Stomach smooth muscle (tissue), 2 donors: ENCODE results near the gene ZNF33B.

Experiments
- H3K27ac ChIP-seq: one replicate; pipeline ENCODE4 v1.7.0; 2013; ENCODE audit warnings: mild to moderate bottlenecking, low read length, inconsistent platforms
- H3K27me3 ChIP-seq, 2 donors: one replicate each; pipeline ENCODE4 v1.7.0; 2013; ENCODE audit warnings: low read length in 2 of 2; ENCODE audit not compliant: insufficient read depth in 2 of 2, control insufficient read depth in 1 of 2
- H3K36me3 ChIP-seq, 2 donors: one replicate each; pipeline ENCODE4 v1.7.0; 2013; ENCODE audit warnings: low read length in 2 of 2; ENCODE audit not compliant: control insufficient read depth in 2 of 2, insufficient read depth in 2 of 2
- H3K4me1 ChIP-seq: one replicate; pipeline ENCODE4 v1.7.0; 2013; ENCODE audit warnings: low read length; ENCODE audit not compliant: control insufficient read depth, insufficient read depth
- H3K4me3 ChIP-seq, 2 donors: one replicate each; pipeline ENCODE4 v1.7.0; 2013; ENCODE audit warnings: low read length in 2 of 2
- H3K9ac ChIP-seq, 2 donors: one replicate each; pipeline ENCODE4 v1.7.0; 2013; ENCODE audit warnings: low read length in 2 of 2, mild to moderate bottlenecking in 1 of 2
- H3K9me3 ChIP-seq, 2 donors: one replicate each; pipeline ENCODE4 v1.7.0; 2013; ENCODE audit warnings: low read length in 2 of 2; ENCODE audit not compliant: control insufficient read depth in 2 of 2
- donor health status: healthy.
- donor health status: Pancreatic carcinoma.

Gene ZNF33B

DNA sequence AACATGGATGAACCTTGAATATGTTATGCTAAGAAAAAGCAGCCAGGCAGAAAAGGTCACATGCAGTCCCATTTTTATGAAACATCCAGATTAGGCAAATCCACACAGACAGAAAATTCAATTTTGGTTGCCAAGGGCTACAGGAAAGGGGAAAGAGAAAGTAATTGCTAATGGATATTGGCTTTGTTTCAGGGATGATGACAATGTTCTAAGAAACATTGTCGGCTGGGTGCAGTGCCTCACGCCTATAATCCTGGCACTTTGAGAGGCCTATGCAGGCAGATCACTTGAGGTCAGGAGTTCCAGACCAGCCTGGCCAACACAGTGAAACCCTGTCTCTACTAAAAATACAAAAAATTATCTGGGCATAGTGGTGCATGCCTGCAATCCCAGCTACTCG, 23.0 kb downstream of the ZNF33B start:
- Histone ChIP-seq H3K27me3 (no peaks in the 10 kb centered on the region), H3K4me1 (no peaks in the 10 kb centered on the region), H3K4me3 (no peak overlapping the region), H3K27ac (no peak overlapping the region), H3K9me3 (no peaks in the 10 kb centered on the region), H3K9ac (no peak overlapping the region), H3K36me3 (peaks cover 4 to 9% of the 10 kb centered on the region in 2 donors)

- Histone ChIP-seq H3K27me3 (no peaks in the 10 kb centered on the region), H3K36me3 (peaks cover 4 to 9% of the 10 kb centered on the region in 2 donors), H3K4me3 (no peak overlapping the region), H3K4me1 (no peaks in the 10 kb centered on the region), H3K9me3 (no peaks in the 10 kb centered on the region), H3K27ac (no peak overlapping the region), H3K9ac (no peak overlapping the region)
Observed at GRCh38 chr10:42609872-42610271, 28.5 kb downstream of the ZNF33B start.

DNA sequence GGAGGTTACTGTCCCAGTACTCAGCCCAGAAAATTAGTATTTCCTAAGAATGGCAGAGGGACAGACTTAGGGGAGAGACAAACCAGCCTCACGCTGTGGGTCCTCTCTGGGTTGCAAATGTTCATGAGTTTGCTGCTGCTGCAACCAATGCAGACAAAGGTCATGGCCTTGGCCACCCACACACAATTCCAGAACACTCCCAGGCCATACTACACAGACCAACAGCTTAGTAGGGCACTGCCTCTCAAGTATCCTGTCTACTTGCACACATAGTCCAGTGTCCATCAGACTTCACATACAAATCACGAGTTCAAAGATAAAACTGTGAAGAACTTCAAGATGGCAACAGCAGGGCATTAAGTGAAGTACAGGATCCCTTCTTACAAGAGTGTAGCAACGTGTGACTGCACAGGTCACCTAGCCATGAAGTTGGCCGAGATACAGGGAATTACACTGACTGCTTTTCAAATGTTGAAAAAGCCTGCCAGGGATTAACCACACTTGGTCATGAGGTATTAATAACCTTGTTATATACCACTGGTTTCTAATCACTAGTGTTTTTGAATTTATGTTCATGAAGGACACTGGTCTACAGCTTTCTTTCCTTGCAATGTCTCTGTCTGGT, 40.0 kb downstream of the ZNF33B start:
- no peak overlapping the region for H3K4me3 ChIP-seq
- no peak overlapping the region for H3K27ac ChIP-seq
- no peaks in the 10 kb centered on the region for H3K27me3 ChIP-seq
- no peaks in the 10 kb centered on the region for H3K4me1 ChIP-seq
- peaks cover 4 to 8% of the 10 kb centered on the region in 2 donors for H3K9me3 ChIP-seq
- H3K36me3 ChIP-seq, result peaks cover 10 to 19% of the 10 kb centered on the region in 2 donors
- no peak overlapping the region for H3K9ac ChIP-seq

GRCh38 chr10:42596196-42596595, 42.2 kb downstream of the ZNF33B start:
- Histone ChIP-seq H3K27me3 (no peaks in the 10 kb centered on the region), H3K4me3 (no peak overlapping the region), H3K4me1 (no peaks in the 10 kb centered on the region), H3K9me3 (peaks cover 13 to 14% of the 10 kb centered on the region in 2 donors), H3K36me3 (peaks cover 28 to 36% of the 10 kb centered on the region in 2 donors), H3K9ac (no peak overlapping the region), H3K27ac (no peak overlapping the region)

GRCh38 chr10:42594246-42594650, 44.1 kb downstream of the ZNF33B start:
- no peak overlapping the region for H3K4me3 ChIP-seq
- H3K4me1 ChIP-seq, result no peaks in the 10 kb centered on the region
- peaks cover 27 to 32% of the 10 kb centered on the region in 2 donors for H3K36me3 ChIP-seq
- no peak overlapping the region for H3K9ac ChIP-seq
- no peak overlapping the region for H3K27ac ChIP-seq
- H3K9me3 ChIP-seq, result peaks cover 13 to 14% of the 10 kb centered on the region in 2 donors
- no peaks in the 10 kb centered on the region for H3K27me3 ChIP-seq

DNA sequence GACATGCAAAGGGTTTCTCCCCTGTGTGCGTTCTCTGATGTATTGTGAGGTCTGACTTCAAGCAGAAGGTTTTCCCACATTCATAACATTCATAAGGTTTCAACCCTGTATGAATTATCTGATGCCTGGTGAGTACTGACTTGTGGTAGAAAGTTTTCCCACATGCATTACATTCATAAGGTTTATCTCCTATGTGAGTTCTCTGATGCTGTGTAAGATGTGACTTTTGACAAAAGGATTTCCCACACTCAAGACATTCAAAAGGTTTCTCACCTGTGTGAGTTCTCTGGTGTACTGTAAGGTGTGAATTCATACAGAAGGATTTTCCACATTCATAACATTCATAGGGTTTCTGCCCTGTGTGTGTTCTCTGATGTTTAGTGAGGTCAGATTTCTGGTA, 45.1 kb downstream of the ZNF33B start:
- no peak overlapping the region for H3K9ac ChIP-seq
- no peaks in the 10 kb centered on the region for H3K4me1 ChIP-seq
- H3K27ac ChIP-seq, result no peak overlapping the region
- no peaks in the 10 kb centered on the region for H3K27me3 ChIP-seq
- no peak overlapping the region for H3K4me3 ChIP-seq
- peaks cover 13 to 14% of the 10 kb centered on the region in 2 donors for H3K9me3 ChIP-seq
- peaks cover 31 to 35% of the 10 kb centered on the region in 2 donors for H3K36me3 ChIP-seq

DNA sequence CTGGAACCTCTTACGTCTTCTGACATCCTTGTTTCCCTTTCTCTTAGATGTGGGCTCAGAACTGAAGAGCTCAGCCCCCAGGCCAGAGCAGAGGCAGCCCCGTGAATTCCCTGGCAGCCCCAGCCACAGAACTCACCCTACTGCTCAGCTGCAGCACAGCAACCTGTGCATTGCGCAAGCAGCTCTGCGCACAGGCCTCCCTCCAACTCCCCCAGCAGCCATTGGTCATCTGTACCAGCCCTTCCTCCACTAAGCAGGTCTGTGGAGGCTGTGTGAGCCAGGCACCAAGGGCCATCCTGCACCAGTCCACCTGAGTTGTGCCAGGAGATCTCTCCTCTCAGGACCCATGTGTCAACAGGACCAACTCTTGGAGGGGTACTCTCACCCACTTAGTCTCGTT, 54.5 kb downstream of the ZNF33B start:
- H3K27me3 ChIP-seq, result no peaks in the 10 kb centered on the region
- H3K4me1 ChIP-seq, result no peaks in the 10 kb centered on the region
- H3K9me3 ChIP-seq, result peaks cover 2 to 11% of the 10 kb centered on the region in 2 donors
- no peak overlapping the region for H3K9ac ChIP-seq
- H3K4me3 ChIP-seq, result no peak overlapping the region
- H3K27ac ChIP-seq, result no peak overlapping the region
- peaks cover 3 to 10% of the 10 kb centered on the region in 2 donors for H3K36me3 ChIP-seq

DNA sequence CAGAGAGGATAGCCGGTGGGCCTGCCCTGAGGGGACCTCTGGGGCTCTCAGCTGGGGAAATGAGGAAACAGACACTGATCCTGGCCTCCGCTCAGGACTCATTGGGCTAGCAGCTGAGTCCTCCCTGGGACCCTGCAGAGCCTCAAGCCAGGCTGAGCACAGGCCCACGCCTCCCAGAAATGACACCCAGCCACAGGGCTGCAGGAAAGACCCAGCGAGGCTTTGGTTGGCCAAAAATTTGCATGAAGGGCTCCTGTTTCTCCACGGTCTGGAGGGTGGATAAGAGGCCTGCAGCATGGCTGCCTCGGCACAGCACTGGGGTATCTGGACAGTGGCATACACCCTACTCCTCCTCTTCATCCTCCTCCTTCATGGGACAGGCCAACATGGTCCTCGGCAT, 60.4 kb downstream of the ZNF33B start:
- peaks cover 2 to 4% of the 10 kb centered on the region in 2 donors for H3K9me3 ChIP-seq
- H3K27ac ChIP-seq, result no peak overlapping the region
- no peaks in the 10 kb centered on the region for H3K36me3 ChIP-seq
- H3K27me3 ChIP-seq, result peaks cover 0 to 3% of the 10 kb centered on the region in 2 donors
- no peak overlapping the region for H3K4me3 ChIP-seq
- H3K4me1 ChIP-seq, result no peaks in the 10 kb centered on the region
- no peak overlapping the region for H3K9ac ChIP-seq

- Histone ChIP-seq H3K27ac (no peak overlapping the region), H3K27me3 (peaks cover 0 to 3% of the 10 kb centered on the region in 2 donors), H3K36me3 (no peaks in the 10 kb centered on the region), H3K9ac (no peak overlapping the region), H3K9me3 (no peaks in the 10 kb centered on the region), H3K4me1 (no peaks in the 10 kb centered on the region), H3K4me3 (no peak overlapping the region)
Observed at GRCh38 chr10:42576338-42576737, 62.0 kb downstream of the ZNF33B start.

DNA sequence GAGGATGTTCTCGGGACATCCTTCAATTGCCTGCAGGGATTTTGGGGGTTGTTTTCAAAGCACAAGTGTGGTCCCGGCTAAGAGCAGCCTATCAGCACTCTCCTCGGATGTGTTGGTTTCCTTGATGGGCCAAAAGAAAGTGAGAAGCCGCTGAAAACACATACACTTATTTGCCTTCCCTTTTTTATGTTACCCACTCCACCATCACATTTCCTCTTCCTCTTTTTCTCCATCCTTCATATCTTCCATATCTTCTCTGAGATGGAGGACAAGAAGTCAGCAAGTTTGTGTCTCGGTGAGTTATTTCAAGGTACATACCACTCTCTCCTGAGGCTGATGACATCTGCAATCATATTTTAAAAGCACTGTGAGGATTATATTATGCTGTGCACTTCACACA, 64.0 kb downstream of the ZNF33B start:
- H3K9me3 ChIP-seq, result no peaks in the 10 kb centered on the region
- no peaks in the 10 kb centered on the region for H3K4me1 ChIP-seq
- H3K27me3 ChIP-seq, result peaks cover 0 to 3% of the 10 kb centered on the region in 2 donors
- H3K9ac ChIP-seq, result no peak overlapping the region
- no peaks in the 10 kb centered on the region for H3K36me3 ChIP-seq
- H3K27ac ChIP-seq, result no peak overlapping the region
- no peak overlapping the region for H3K4me3 ChIP-seq

GRCh38 chr10:42556931-42557330, 81.4 kb downstream of the ZNF33B start:
- no peak overlapping the region for H3K9ac ChIP-seq
- H3K27me3 ChIP-seq, result no peaks in the 10 kb centered on the region
- H3K27ac ChIP-seq, result no peak overlapping the region
- no peaks in the 10 kb centered on the region for H3K36me3 ChIP-seq
- H3K4me3 ChIP-seq, result no peak overlapping the region
- H3K9me3 ChIP-seq, result no peaks in the 10 kb centered on the region
- peaks cover 9% of the 10 kb centered on the region for H3K4me1 ChIP-seq
